GM19397 (cell line): ENCODE data around the gene CDH15.
A peak's percentile ranks its signal among the peaks of the same experiment; 100 is the strongest.
"Not testable (repeated sequence)": the region's sequence is repeated elsewhere in the genome, so short reads cannot be mapped to it uniquely, and the experiment has no call there.

Source experiments
- ATAC-seq: cut with Tn5 transposase; IDR thresholded peaks from one replicate; pipeline ENCODE4 v1.9.1; 2021; ENCODE audit warnings: mild to moderate bottlenecking, moderate library complexity; ENCODE audit not compliant: unreplicated experiment

The CDH15 gene

DNA sequence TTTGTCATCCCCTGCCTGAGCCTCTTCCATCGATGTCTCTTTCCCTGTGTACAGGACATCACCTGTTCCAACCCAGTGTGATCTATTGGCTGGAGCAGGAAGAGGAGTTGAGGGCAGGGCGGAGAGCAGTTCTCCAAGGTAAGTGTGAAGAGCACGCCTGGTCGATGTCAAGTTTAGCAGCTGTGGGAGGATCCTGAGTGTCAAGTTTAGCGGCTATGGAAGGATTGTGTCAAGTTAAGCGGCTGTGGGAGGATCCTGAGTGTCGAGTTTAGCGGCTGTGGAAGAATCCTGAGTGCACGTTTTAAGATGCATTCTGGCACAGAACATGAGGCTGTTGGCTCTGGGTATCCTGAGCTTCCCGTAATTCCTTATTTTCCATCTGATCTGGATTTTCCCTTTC is 53.1 kb downstream of the CDH15 start:
- ATAC-seq = no peak

DNA sequence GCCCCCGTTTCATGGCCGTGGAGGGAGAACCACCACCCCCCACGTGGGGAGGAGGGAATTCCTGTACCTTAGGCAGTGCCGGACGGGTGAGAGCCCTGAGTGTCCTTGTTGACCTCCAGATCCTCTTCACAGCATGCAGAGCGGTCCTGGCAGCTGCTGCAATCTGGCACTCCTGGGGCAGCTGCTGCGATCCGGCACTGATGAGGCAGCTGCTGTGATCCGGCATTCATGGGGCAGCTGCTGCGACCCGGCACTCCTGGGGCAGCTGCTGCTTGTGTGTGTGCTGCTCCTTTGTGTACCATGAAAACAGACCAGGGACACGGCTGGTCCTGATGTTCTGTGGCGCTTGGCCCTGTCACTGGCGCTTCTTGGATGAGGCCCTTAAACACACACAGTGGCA is 58.7 kb downstream of the CDH15 start:
- ATAC-seq = no peak

DNA sequence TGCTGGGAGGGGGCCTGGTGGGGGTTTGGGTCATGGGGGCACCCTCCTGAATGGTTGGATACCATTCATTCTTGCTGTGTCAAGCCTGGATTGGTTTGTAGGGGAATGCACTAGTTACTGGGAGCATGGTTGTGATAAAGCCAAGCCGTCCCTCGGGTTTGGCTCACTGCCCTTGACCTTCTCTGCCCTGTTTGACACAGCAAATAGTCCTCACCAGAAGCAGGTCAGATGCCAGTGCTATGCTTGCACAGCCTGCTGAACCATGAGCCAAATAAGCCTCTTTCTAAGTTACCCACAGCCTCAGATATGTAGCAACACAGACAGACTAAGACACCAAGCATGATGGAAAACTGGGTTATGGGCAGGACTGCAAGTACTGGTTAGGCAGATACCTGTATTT is 60.6 kb downstream of the CDH15 start:
- no peak for ATAC-seq

DNA sequence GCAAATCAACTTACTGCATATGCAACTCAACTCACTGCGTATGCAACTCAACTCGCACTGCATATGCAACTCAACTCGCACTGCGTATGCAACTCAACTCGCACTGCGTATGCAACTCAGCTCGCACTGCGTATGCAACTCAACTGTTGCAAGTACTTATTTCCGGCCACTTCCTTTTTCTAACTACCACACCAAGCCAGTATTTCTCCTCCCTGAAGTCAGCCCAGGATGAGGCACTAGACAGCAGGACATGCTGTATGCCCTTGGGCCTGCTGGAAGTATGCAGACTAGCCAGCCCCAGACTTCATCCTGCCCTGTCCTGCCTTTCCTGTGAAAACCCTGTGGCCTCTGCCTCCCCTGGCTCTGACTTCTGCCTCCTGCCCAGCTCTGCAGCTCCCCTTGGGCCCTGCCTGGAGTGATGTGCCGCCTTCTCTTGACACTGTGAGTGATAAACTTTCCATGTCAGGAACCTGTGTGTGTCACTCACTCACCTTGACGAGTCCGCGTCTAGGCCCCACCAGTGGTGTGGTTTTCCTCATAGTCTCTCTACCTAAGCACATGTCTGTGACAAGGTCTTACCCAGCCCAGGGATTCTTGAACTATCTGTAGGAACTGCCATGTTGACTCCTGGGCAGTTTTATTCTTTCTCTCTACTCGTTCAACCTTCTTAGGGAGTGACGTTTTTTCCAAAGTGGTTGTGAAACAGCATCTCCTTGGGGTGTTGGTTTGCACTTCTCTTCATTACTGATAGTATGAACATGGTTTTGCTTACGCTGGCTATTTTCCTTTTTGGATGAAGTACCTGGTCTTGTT is 62.3 kb downstream of the CDH15 start:
- ATAC-seq = no peak

DNA sequence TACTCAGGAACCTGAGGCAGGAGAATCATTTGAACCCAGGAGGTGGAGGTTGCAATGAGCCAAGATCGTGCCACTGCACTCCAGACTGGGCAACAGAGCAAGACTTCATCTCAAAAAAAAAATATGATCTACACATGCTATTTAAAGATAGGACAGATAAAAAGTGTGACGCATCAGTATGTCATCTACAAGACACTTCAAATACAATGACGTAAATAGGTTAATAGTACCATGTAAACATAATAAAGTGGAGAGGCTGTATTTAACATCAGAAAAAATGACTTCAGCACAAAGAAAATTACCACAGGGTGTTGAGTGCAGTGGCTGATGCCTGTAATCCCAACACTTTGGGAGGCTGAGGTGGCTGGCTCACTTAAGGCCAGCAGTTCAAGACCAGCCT is 66.2 kb downstream of the CDH15 start:
- ATAC-seq = no peak

DNA sequence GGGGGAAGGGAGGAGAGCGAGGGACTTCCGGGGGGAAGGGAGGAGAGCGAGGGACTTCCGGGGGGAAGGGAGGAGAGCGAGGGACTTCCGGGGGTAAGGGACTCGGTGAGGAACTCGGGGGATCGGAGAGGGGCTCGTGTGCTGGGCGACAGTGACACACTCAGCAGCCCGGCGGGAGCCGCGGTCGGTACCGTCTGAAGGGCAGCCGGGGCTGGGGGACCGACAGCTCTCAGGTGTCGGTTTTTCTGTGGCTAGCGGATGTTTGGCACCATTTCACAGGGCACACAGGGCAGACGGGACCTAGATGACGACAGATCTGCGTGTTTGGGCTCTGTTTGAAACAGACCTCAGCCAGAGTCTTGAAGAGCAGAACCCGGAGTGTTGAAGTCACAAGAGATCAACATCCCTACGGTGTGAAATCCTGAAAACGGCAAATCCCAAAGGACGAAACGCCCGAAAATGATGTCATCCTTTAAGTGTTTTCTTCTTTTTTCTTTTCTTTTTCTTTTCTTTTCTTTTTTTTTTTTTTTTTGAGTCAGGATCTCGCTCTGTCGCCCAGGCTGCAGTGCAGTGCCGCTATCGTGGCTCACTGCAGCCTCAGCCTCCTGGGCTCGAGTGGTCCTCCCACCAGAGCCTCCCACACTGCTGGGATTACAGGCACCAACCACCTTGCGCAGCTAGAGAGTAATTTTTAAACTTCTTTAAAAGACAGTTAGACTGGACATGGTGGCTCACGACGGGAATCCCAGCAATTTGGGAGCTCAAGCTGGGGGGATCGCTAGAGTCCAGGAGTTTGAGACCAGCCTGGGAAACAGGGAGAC is 69.8 kb downstream of the CDH15 start:
- ATAC-seq = peak; percentile 64

DNA sequence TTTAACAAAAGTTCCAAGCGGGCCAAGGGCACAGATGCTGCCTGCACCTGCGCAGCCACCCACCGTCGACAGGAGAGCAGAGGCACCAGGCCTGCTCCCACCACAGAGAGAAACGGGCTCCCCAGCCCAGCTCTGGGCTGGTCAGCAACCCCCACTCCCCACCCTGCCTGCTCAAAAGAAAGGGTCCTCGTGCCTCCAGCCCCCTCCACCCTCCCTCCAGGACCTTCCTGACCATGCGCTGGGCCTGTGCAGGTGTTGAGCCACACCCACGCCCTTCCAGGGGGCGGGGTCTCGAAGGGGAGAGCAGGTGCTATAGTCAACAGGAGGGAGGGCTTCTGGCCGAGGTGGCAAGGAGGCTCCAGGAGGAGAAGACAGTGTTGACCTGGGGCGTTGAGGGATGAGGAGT is 71.2 kb downstream of the CDH15 start:
- no peak for ATAC-seq

DNA sequence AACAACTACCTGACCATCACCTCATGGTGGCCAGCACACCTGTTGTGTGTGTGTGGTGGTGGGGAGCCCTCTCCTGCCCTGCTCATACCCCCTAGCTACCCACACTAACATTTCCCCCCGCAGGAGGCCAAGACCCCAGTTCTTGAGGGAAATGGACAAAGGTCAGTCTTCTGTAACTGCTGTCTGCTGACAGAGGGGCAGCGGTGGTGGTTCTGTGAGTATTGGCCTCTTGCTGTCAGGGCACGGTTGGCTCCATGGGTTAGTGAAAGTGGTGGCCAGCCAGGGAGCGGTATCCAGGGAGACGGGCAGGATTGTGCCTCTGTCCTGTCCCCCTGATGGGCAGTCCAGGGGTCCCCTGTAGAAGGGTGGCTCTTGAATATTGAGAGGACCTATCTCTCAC is 72.1 kb downstream of the CDH15 start:
- ATAC-seq = no peak

DNA sequence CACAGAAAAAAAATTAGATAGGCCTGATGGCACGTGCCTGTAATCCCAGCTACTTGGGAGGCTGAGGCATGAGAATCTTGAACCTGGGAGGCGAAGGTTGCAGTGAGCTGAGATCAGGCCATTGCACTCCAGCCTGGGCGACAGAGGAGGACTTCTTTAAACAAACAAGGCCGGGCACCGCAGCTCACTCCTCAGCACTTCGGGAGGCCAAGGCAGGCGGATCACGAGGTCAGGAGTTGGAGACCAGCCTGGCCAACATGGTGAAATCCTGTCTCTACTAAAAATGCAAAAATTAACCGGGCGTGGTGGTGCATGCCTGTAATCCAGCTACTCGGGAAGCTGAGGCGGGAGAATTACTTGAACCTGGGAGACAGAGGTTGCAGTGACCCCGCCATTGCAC is 72.7 kb downstream of the CDH15 start:
- ATAC-seq = not testable (repeated sequence)

DNA sequence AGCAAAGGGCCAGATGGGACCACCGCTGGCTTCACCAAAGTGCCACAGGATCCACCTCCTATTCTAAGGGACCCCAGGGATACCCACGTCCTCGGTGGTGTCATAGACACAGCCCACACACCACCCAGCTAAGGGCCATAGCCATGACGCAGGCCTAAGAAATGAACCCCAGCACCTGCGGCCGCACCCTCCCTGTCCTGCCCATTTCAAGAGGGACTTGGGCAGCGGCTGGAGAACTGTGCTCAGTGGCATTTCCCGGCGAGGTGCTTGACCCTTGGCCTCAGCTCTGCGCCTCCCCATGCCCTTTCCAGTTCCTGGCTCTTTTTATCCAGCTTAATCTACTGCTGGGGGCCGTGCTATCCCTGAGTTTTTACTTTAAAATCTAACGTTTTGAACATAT is 73.2 kb downstream of the CDH15 start:
- ATAC-seq = no peak
